Lower leg skin (tissue), 3 donors: ENCODE results near the gene MAST4.

Experiments
- POLR2A ChIP-seq, 2 donors: fragments of 450-650 bp; IDR thresholded peaks; one replicate each; pipeline ENCODE4 v1.6.1; 2016 to 2017; ENCODE audit warnings: antibody characterized with exemption in 2 of 2, mild to moderate bottlenecking in 1 of 2, moderate library complexity in 1 of 2
- TF ChIP-seq, protein P1 (sequence below), 3 donors: fragments of 450-650 bp; IDR thresholded peaks; one replicate each; pipeline ENCODE4 v1.5.1; 2016; ENCODE audit warnings: antibody characterized with exemption in 3 of 3, mild to moderate bottlenecking in 3 of 3, moderate library complexity in 2 of 3

DNA sequence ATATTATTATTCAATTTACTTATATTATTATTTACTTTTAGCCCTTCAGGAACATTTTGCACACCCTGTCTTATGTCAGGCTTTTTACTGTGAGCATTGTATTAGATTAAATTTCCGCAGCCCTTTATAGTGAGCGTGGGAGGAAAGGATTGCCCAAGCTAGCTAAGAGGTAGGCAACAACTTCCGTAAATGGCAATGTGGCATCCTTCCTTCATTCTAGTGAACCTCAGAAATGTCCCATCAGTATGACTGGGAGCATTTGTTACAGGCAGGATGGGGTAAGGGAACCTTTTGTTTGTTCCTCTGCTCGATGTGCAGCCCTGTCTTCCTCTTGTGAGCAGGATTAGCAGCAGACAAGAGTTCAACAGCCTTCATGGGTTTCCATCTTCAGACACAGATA, 606.6 kb downstream of the MAST4 start:
- no peak for TF ChIP-seq POLR2A (IDR thresholded peaks at IDR 0.05)
- TF ChIP-seq, protein P1, sequence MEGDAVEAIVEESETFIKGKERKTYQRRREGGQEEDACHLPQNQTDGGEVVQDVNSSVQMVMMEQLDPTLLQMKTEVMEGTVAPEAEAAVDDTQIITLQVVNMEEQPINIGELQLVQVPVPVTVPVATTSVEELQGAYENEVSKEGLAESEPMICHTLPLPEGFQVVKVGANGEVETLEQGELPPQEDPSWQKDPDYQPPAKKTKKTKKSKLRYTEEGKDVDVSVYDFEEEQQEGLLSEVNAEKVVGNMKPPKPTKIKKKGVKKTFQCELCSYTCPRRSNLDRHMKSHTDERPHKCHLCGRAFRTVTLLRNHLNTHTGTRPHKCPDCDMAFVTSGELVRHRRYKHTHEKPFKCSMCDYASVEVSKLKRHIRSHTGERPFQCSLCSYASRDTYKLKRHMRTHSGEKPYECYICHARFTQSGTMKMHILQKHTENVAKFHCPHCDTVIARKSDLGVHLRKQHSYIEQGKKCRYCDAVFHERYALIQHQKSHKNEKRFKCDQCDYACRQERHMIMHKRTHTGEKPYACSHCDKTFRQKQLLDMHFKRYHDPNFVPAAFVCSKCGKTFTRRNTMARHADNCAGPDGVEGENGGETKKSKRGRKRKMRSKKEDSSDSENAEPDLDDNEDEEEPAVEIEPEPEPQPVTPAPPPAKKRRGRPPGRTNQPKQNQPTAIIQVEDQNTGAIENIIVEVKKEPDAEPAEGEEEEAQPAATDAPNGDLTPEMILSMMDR (IDR thresholded peaks at IDR 0.05), result no peak
